Measurements from ENCODE around the gene NUMBL. TPM values are rescaled to one million over a fixed set of nuclear protein-coding genes. Genes with fewer than 3 reads are reported as not detected.

Gene NUMBL
- total and polyA plus RNA-seq, 9 of the 15 experiments (the other 6 are each of a cell fraction or from before 2014, with no cell fraction given): 0.39 to 38.6 (median 6.6) TPM

DNA sequence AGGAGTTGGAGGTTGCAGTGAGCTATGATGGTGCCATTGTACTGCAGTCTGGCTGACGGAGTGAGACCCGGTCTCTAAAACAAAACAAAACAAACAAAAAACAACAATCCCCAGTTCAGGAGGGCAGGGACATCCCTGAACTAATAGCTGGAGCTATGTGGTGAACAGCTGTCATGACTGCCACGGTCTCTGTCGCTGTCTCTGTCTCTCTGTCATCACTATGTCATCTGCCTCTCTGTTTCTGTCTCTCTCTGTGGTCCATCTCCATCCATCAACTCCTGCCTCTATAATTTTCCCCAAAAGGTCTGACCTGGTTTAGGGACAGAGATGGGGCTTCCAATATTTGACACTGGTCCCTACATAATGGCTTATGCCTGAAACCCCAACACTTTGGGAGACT lies 33.9 kb upstream of the NUMBL start:
- Histone ChIP-seq H3K27me3 (ENCODE audit: control insufficient read depth in 2 of 2, insufficient read depth in 2 of 2, low read length in 2 of 2) (no peaks in the 10 kb centered on the region), H3K36me3 (ENCODE audit: control insufficient read depth, insufficient read depth, low read length) (peaks cover 39% of the 10 kb centered on the region), H3K4me3 (no peak overlapping the region), H3K9ac (ENCODE audit: insufficient read depth in 1 of 2, low read depth in 2 of 2, low read length in 2 of 2) (no peak overlapping the region), H3K79me2 (ENCODE audit: control insufficient read depth, insufficient read depth, low read length) (peaks cover 29% of the 10 kb centered on the region), H3K9me3 (replicated peaks; ENCODE audit: control insufficient read depth, insufficient read depth, low read depth, low read length) (no peaks in the 10 kb centered on the region), H4K20me1 (replicated peaks; ENCODE audit: control insufficient read depth, insufficient read depth, low read length) (no peaks in the 10 kb centered on the region), H3K4me2 (ENCODE audit: insufficient read depth, low read length) (no peak overlapping the region), H3K4me1 (replicated peaks in 1 of 2; ENCODE audit: control insufficient read depth in 2 of 2, insufficient read depth in 2 of 2, low read length in 2 of 2) (peaks cover 3 to 7% of the 10 kb centered on the region in 2 experiments; a peak in 3 of 5 replicates), H3K27ac (ENCODE audit: extremely low read depth, low read depth, low read length) (no peak overlapping the region), H2AFZ (ENCODE audit: low read depth, low read length) (no peak overlapping the region), H3K9me1 (ENCODE audit: control insufficient read depth, insufficient read depth, low read length) (peaks cover 4% of the 10 kb centered on the region)
- in situ Hi-C loops (cut with MboI): no loop called here
- POLR2A ChIA-PET: interaction anchor here (0.7 to 0.9 kb wide), 2 partner anchors 25 to 30 kb away, joined by 3 to 4 read pairs; no protein-coding TSS in a partner anchor
- DNase-seq (ENCODE audit: extremely low read depth in 1 of 4, low spot score in 3 of 4): no peak
- no TSS peak for BruUV-seq (replicated peaks)
- intact Hi-C loops (cut with micrococcal nuclease): no loop called here
- no peak for TF ChIP-seq PTBP1 (IDR thresholded peaks at IDR 0.05; ENCODE audit: low read depth, low read length)
- TF ChIP-seq BDP1 (IDR thresholded peaks at IDR 0.05; ENCODE audit: insufficient read depth, insufficient read length): no peak
- no peak for TF ChIP-seq ZFP1 (CRISPR knock-in tag; IDR thresholded peaks at IDR 0.05)
- TF ChIP-seq, protein P1, sequence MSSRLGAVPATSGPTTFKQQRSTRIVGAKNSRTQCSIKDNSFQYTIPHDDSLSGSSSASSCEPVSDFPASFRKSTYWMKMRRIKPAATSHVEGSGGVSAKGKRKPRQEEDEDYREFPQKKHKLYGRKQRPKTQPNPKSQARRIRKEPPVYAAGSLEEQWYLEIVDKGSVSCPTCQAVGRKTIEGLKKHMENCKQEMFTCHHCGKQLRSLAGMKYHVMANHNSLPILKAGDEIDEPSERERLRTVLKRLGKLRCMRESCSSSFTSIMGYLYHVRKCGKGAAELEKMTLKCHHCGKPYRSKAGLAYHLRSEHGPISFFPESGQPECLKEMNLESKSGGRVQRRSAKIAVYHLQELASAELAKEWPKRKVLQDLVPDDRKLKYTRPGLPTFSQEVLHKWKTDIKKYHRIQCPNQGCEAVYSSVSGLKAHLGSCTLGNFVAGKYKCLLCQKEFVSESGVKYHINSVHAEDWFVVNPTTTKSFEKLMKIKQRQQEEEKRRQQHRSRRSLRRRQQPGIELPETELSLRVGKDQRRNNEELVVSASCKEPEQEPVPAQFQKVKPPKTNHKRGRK (tag; IDR thresholded peaks at IDR 0.05): no peak
- no peak for TF ChIP-seq ZNF707 (CRISPR knock-in tag; conservative IDR thresholded peaks at IDR 0.05)
- no peak for TF ChIP-seq MYC (IDR thresholded peaks at IDR 0.05; ENCODE audit: low read depth, low read length)
- TF ChIP-seq MYC (CRISPR knock-in tag; IDR thresholded peaks at IDR 0.05; ENCODE audit: borderline replicate concordance, low read depth): no peak
- TF ChIP-seq MIER1 (IDR thresholded peaks at IDR 0.05; ENCODE audit: low read depth): no peak
- TF ChIP-seq, protein P2, sequence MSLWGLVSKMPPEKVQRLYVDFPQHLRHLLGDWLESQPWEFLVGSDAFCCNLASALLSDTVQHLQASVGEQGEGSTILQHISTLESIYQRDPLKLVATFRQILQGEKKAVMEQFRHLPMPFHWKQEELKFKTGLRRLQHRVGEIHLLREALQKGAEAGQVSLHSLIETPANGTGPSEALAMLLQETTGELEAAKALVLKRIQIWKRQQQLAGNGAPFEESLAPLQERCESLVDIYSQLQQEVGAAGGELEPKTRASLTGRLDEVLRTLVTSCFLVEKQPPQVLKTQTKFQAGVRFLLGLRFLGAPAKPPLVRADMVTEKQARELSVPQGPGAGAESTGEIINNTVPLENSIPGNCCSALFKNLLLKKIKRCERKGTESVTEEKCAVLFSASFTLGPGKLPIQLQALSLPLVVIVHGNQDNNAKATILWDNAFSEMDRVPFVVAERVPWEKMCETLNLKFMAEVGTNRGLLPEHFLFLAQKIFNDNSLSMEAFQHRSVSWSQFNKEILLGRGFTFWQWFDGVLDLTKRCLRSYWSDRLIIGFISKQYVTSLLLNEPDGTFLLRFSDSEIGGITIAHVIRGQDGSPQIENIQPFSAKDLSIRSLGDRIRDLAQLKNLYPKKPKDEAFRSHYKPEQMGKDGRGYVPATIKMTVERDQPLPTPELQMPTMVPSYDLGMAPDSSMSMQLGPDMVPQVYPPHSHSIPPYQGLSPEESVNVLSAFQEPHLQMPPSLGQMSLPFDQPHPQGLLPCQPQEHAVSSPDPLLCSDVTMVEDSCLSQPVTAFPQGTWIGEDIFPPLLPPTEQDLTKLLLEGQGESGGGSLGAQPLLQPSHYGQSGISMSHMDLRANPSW (CRISPR knock-in tag; IDR thresholded peaks at IDR 0.05): no peak
- TF ChIP-seq, protein P3, sequence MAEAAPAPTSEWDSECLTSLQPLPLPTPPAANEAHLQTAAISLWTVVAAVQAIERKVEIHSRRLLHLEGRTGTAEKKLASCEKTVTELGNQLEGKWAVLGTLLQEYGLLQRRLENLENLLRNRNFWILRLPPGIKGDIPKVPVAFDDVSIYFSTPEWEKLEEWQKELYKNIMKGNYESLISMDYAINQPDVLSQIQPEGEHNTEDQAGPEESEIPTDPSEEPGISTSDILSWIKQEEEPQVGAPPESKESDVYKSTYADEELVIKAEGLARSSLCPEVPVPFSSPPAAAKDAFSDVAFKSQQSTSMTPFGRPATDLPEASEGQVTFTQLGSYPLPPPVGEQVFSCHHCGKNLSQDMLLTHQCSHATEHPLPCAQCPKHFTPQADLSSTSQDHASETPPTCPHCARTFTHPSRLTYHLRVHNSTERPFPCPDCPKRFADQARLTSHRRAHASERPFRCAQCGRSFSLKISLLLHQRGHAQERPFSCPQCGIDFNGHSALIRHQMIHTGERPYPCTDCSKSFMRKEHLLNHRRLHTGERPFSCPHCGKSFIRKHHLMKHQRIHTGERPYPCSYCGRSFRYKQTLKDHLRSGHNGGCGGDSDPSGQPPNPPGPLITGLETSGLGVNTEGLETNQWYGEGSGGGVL (CRISPR knock-in tag; IDR thresholded peaks at IDR 0.05): no peak
- no peak for TF ChIP-seq PRPF4 (IDR thresholded peaks at IDR 0.05; ENCODE audit: insufficient read depth, low read depth, low read length, poor library complexity, severe bottlenecking)
- TF ChIP-seq TAF1 (IDR thresholded peaks at IDR 0.05; ENCODE audit: control insufficient read depth, extremely low read depth, insufficient read depth, low read length, severe bottlenecking): no peak
- TF ChIP-seq, protein P4, sequence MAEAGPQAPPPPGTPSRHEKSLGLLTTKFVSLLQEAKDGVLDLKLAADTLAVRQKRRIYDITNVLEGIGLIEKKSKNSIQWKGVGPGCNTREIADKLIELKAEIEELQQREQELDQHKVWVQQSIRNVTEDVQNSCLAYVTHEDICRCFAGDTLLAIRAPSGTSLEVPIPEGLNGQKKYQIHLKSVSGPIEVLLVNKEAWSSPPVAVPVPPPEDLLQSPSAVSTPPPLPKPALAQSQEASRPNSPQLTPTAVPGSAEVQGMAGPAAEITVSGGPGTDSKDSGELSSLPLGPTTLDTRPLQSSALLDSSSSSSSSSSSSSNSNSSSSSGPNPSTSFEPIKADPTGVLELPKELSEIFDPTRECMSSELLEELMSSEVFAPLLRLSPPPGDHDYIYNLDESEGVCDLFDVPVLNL (CRISPR knock-in tag; IDR thresholded peaks at IDR 0.05; ENCODE audit: low read depth): no peak
- no peak for ATAC-seq
- no peak for FAIRE-seq
- CTCF ChIA-PET (ENCODE audit: low intra/inter-chr PET ratio): no interaction called here
- whole genome bisulfite sequencing (ENCODE audit: insufficient coverage, low coverage, missing lambda C conversion rate): 93% methylated on average over 4 of the region's 4 CpGs

Measured in K562 (cell line).